ENCODE data around the gene BNIP5. TPM values are rescaled to one million over a fixed set of nuclear protein-coding genes. Genes with fewer than 3 reads are reported as not detected.
A peak's percentile ranks its signal among the peaks of the same experiment; 100 is the strongest.

The BNIP5 gene
- total and polyA plus RNA-seq, 2 of the 13 experiments (the other 11 are each of a cell fraction or from before 2014, with no cell fraction given): not detected

- TF ChIP-seq YEATS4 (CRISPR knock-in tag; IDR thresholded peaks at IDR 0.05; ENCODE audit: borderline replicate concordance): peak; percentile 53; the same call in 1 of the 2 replicates
- no peak for TF ChIP-seq FOXA3 (CRISPR knock-in tag; IDR thresholded peaks at IDR 0.05)
- TF ChIP-seq, protein P1, sequence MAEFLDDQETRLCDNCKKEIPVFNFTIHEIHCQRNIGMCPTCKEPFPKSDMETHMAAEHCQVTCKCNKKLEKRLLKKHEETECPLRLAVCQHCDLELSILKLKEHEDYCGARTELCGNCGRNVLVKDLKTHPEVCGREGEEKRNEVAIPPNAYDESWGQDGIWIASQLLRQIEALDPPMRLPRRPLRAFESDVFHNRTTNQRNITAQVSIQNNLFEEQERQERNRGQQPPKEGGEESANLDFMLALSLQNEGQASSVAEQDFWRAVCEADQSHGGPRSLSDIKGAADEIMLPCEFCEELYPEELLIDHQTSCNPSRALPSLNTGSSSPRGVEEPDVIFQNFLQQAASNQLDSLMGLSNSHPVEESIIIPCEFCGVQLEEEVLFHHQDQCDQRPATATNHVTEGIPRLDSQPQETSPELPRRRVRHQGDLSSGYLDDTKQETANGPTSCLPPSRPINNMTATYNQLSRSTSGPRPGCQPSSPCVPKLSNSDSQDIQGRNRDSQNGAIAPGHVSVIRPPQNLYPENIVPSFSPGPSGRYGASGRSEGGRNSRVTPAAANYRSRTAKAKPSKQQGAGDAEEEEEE (CRISPR knock-in tag; IDR thresholded peaks at IDR 0.05; ENCODE audit: borderline replicate concordance): no peak
- TF ChIP-seq ZBTB49 (CRISPR knock-in tag; IDR thresholded peaks at IDR 0.05; ENCODE audit: borderline replicate concordance): no peak
- TF ChIP-seq ZNF569 (CRISPR knock-in tag; IDR thresholded peaks at IDR 0.05; ENCODE audit: borderline replicate concordance): no peak
- no peak for TF ChIP-seq SRSF9 (IDR thresholded peaks at IDR 0.05; ENCODE audit: borderline replicate concordance, insufficient read depth, low read depth, low read length, poor library complexity, severe bottlenecking)
- no peak for TF ChIP-seq EZH2 (conservative IDR thresholded peaks at IDR 0.05; ENCODE audit: low read depth, low read length)
- TF ChIP-seq, protein P2, sequence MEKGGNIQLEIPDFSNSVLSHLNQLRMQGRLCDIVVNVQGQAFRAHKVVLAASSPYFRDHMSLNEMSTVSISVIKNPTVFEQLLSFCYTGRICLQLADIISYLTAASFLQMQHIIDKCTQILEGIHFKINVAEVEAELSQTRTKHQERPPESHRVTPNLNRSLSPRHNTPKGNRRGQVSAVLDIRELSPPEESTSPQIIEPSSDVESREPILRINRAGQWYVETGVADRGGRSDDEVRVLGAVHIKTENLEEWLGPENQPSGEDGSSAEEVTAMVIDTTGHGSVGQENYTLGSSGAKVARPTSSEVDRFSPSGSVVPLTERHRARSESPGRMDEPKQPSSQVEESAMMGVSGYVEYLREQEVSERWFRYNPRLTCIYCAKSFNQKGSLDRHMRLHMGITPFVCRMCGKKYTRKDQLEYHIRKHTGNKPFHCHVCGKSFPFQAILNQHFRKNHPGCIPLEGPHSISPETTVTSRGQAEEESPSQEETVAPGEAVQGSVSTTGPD (CRISPR knock-in tag; IDR thresholded peaks at IDR 0.05): no peak
- no peak for TF ChIP-seq ZBTB38 (CRISPR knock-in tag; IDR thresholded peaks at IDR 0.05)
- peak; percentile 34; the same call in 1 of the 2 replicates for TF ChIP-seq MXD4 (CRISPR knock-in tag; IDR thresholded peaks at IDR 0.05)
- 0 out of 2 replicates have a peak, but pooled peaks have one; percentile 32 for TF ChIP-seq ZSCAN25 (CRISPR knock-in tag; IDR thresholded peaks at IDR 0.05)
- no peak for TF ChIP-seq ZFP82 (CRISPR knock-in tag; IDR thresholded peaks at IDR 0.05; ENCODE audit: borderline replicate concordance)
- peak; percentile 85 for TF ChIP-seq ZNF607 (CRISPR knock-in tag; IDR thresholded peaks at IDR 0.05; ENCODE audit: borderline replicate concordance)
- TF ChIP-seq HNRNPUL1 (IDR thresholded peaks at IDR 0.05; ENCODE audit: low read depth, low read length): no peak
- TF ChIP-seq, protein P3, sequence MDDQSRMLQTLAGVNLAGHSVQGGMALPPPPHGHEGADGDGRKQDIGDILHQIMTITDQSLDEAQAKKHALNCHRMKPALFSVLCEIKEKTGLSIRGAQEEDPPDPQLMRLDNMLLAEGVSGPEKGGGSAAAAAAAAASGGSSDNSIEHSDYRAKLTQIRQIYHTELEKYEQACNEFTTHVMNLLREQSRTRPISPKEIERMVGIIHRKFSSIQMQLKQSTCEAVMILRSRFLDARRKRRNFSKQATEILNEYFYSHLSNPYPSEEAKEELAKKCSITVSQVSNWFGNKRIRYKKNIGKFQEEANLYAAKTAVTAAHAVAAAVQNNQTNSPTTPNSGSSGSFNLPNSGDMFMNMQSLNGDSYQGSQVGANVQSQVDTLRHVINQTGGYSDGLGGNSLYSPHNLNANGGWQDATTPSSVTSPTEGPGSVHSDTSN (CRISPR knock-in tag; IDR thresholded peaks at IDR 0.05; ENCODE audit: borderline replicate concordance): no peak
- peak; percentile 59; the same call in 1 of the 2 replicates for TF ChIP-seq THRA (CRISPR knock-in tag; IDR thresholded peaks at IDR 0.05; ENCODE audit: borderline replicate concordance)
- no peak for TF ChIP-seq MED8 (CRISPR knock-in tag; IDR thresholded peaks at IDR 0.05; ENCODE audit: insufficient replicate concordance)
- no peak for TF ChIP-seq SMAD3 (CRISPR knock-in tag; IDR thresholded peaks at IDR 0.05)
- 0 out of 2 replicates have a peak, but pooled peaks have one; percentile 48 for TF ChIP-seq ZNF782 (CRISPR knock-in tag; IDR thresholded peaks at IDR 0.05; ENCODE audit: borderline replicate concordance)
- TF ChIP-seq POLR2G (IDR thresholded peaks at IDR 0.05; ENCODE audit: low read depth, low read length): no peak
These were observed 4.1 kb upstream of the BNIP5 start (continued) for GRCh38 chr6:36340618-36341454.

All from HepG2 (cell line).